ENCODE results near the gene GDPD3. TPM values are rescaled to one million over a fixed set of nuclear protein-coding genes. Genes with fewer than 3 reads are reported as not detected.

GDPD3 gene
- total and polyA plus RNA-seq, 5 donors: 1.3 to 3.7 (median 2.9) TPM

GRCh38 chr16:30084816-30085159, 28.5 kb downstream of the GDPD3 start:
- Histone ChIP-seq H3K27ac (ENCODE audit: low read length) (no peak overlapping the region), H3K27me3 (ENCODE audit: control insufficient read depth, insufficient read depth) (no peaks in the 10 kb centered on the region), H3K9me3 (ENCODE audit: control insufficient read depth, low read length) (no peaks in the 10 kb centered on the region), H3K4me1 (ENCODE audit: control insufficient read depth, insufficient read depth, low read length) (no peaks in the 10 kb centered on the region), H3K4me3 (ENCODE audit: low read length) (no peak overlapping the region)
- WGBS: 54% methylated on average over 17 of the region's 17 CpGs
- intact Hi-C loops (cut with DNase I): no loop called here
- peak; percentile 63 to 67 for ATAC-seq
- peak; percentile 83 to 91 (median 91) for DNase-seq

- 78% methylated on average over 18 of the region's 18 CpGs for WGBS
- ATAC-seq: peak; percentile 1
- intact Hi-C loops (cut with DNase I): no loop called here
- Histone ChIP-seq H3K4me1 (ENCODE audit: control insufficient read depth, insufficient read depth, low read length) (no peaks in the 10 kb centered on the region), H3K27ac (ENCODE audit: low read length) (no peak overlapping the region), H3K27me3 (ENCODE audit: control insufficient read depth, insufficient read depth) (no peaks in the 10 kb centered on the region), H3K4me3 (ENCODE audit: low read length) (no peak overlapping the region), H3K9me3 (ENCODE audit: control insufficient read depth, low read length) (no peaks in the 10 kb centered on the region)
- peak in 2 of 3 donors; percentile 25 to 56 for DNase-seq
Observed at GRCh38 chr16:30084096-30084815, 29.1 kb downstream of the GDPD3 start.

- Histone ChIP-seq H3K4me1 (ENCODE audit: control insufficient read depth, insufficient read depth, low read length) (no peaks in the 10 kb centered on the region), H3K9me3 (ENCODE audit: control insufficient read depth, low read length) (no peaks in the 10 kb centered on the region), H3K4me3 (ENCODE audit: low read length) (no peak overlapping the region), H3K27ac (ENCODE audit: low read length) (no peak overlapping the region), H3K27me3 (ENCODE audit: control insufficient read depth, insufficient read depth) (no peaks in the 10 kb centered on the region)
- 91% methylated on average over 24 of the region's 24 CpGs for WGBS
- intact Hi-C loops (cut with DNase I): no loop called here
- peak in 2 of 3 donors; percentile 50 to 52 for DNase-seq
- ATAC-seq: no peak
Observed at GRCh38 chr16:30083216-30084055, 29.9 kb downstream of the GDPD3 start.

GRCh38 chr16:30082545-30083090, 30.7 kb downstream of the GDPD3 start:
- Histone ChIP-seq H3K9me3 (ENCODE audit: control insufficient read depth, low read length) (no peaks in the 10 kb centered on the region), H3K27me3 (ENCODE audit: control insufficient read depth, insufficient read depth) (no peaks in the 10 kb centered on the region), H3K4me1 (ENCODE audit: control insufficient read depth, insufficient read depth, low read length) (no peaks in the 10 kb centered on the region), H3K4me3 (ENCODE audit: low read length) (no peak overlapping the region), H3K27ac (ENCODE audit: low read length) (no peak overlapping the region)
- DNase-seq (no peak), ATAC-seq (no peak)
- 87% methylated on average over 20 of the region's 20 CpGs for WGBS
- intact Hi-C loops (cut with DNase I): no loop called here

- no peaks in the 10 kb centered on the region for H3K27me3 ChIP-seq (ENCODE audit: control insufficient read depth, insufficient read depth)
- H3K27ac ChIP-seq (ENCODE audit: low read length): no peak overlapping the region
- H3K9me3 ChIP-seq (ENCODE audit: control insufficient read depth, low read length): no peaks in the 10 kb centered on the region
- H3K4me1 ChIP-seq (ENCODE audit: control insufficient read depth, insufficient read depth, low read length): no peaks in the 10 kb centered on the region
- H3K4me3 ChIP-seq (ENCODE audit: low read length): no peak overlapping the region
- intact Hi-C loops (cut with DNase I): no loop called here
- DNase-seq (peak in 1 of 3 donors; percentile 48), ATAC-seq (no peak)
- 83% methylated on average over 7 of the region's 7 CpGs for WGBS
Observed at GRCh38 chr16:30079480-30079879, 33.9 kb downstream of the GDPD3 start.

- Histone ChIP-seq H3K27me3 (ENCODE audit: control insufficient read depth, insufficient read depth) (no peaks in the 10 kb centered on the region), H3K9me3 (ENCODE audit: control insufficient read depth, low read length) (no peaks in the 10 kb centered on the region), H3K4me1 (ENCODE audit: control insufficient read depth, insufficient read depth, low read length) (no peaks in the 10 kb centered on the region), H3K27ac (ENCODE audit: low read length) (no peak overlapping the region), H3K4me3 (ENCODE audit: low read length) (no peak overlapping the region)
- DNase-seq: no peak
- ATAC-seq: no peak
- intact Hi-C loops (cut with DNase I): no loop called here
- WGBS: 78% methylated on average over 7 of the region's 7 CpGs
Observed at GRCh38 chr16:30078744-30079143, 34.6 kb downstream of the GDPD3 start.

- peak in 1 of 3 donors; percentile 5 for DNase-seq
- H3K4me1 ChIP-seq (ENCODE audit: control insufficient read depth, insufficient read depth, low read length): no peaks in the 10 kb centered on the region
- no peaks in the 10 kb centered on the region for H3K27me3 ChIP-seq (ENCODE audit: control insufficient read depth, insufficient read depth)
- no peak overlapping the region for H3K27ac ChIP-seq (ENCODE audit: low read length)
- intact Hi-C loops (cut with DNase I): no loop called here
- 70% methylated on average over 6 of the region's 6 CpGs for WGBS
- H3K9me3 ChIP-seq (ENCODE audit: control insufficient read depth, low read length): no peaks in the 10 kb centered on the region
- H3K4me3 ChIP-seq (ENCODE audit: low read length): no peak overlapping the region
- no peak for ATAC-seq
Observed at GRCh38 chr16:30077656-30078055, 35.7 kb downstream of the GDPD3 start.

GRCh38 chr16:30076276-30076791, 37.0 kb downstream of the GDPD3 start:
- DNase-seq: peak; percentile 36 to 75 (median 66)
- intact Hi-C loops (cut with DNase I): no loop called here

GRCh38 chr16:30075503-30076275, 37.6 kb downstream of the GDPD3 start, which contains the start of gene PPP4C:
TSS of gene PPP4C (plus strand) at chr16:30075994. CDS start at chr16:30076378, 384 bp downstream.
- no peaks in the 10 kb centered on the region for H3K27me3 ChIP-seq (ENCODE audit: control insufficient read depth, insufficient read depth)
- peak within 1 kb of the TSS; percentile 82 for H3K4me3 ChIP-seq (ENCODE audit: low read length)
- H3K27ac ChIP-seq (ENCODE audit: low read length): peak within 1 kb of the TSS; percentile 42
- ATAC-seq (peak; percentile 92 to 94), DNase-seq (peak; percentile 93 to 97 (median 96))
- no peaks in the 10 kb centered on the region for H3K9me3 ChIP-seq (ENCODE audit: control insufficient read depth, low read length)
- intact Hi-C loops (cut with DNase I): no loop called here
- 2% methylated on average over 67 of the region's 67 CpGs for WGBS
- no peaks in the 10 kb centered on the region for H3K4me1 ChIP-seq (ENCODE audit: control insufficient read depth, insufficient read depth, low read length)

More at GRCh38 chr16:30076276-30076791, 37.0 kb downstream of the GDPD3 start:
- Histone ChIP-seq H3K4me3 (ENCODE audit: low read length) (peak overlapping the region; percentile 82), H3K4me1 (ENCODE audit: control insufficient read depth, insufficient read depth, low read length) (no peaks in the 10 kb centered on the region), H3K9me3 (ENCODE audit: control insufficient read depth, low read length) (no peaks in the 10 kb centered on the region), H3K27me3 (ENCODE audit: control insufficient read depth, insufficient read depth) (no peaks in the 10 kb centered on the region), H3K27ac (ENCODE audit: low read length) (peak overlapping the region; percentile 38)
- ATAC-seq: peak; percentile 16 to 42
- WGBS: 1% methylated on average over 33 of the region's 33 CpGs

- ATAC-seq (no peak), DNase-seq (no peak)
- H3K27me3 ChIP-seq (ENCODE audit: control insufficient read depth, insufficient read depth): no peaks in the 10 kb centered on the region
- no peaks in the 10 kb centered on the region for H3K9me3 ChIP-seq (ENCODE audit: control insufficient read depth, low read length)
- no peak overlapping the region for H3K27ac ChIP-seq (ENCODE audit: low read length)
- H3K4me3 ChIP-seq (ENCODE audit: low read length): no peak overlapping the region
- H3K4me1 ChIP-seq (ENCODE audit: control insufficient read depth, insufficient read depth, low read length): peaks cover 13% of the 10 kb centered on the region
- intact Hi-C loops (cut with DNase I): no loop called here
Observed at GRCh38 chr16:30070490-30070889, 42.8 kb downstream of the GDPD3 start.
